Panc1 (cell line): Measurements from ENCODE around the gene SLC7A5.

Experiments used
- CTCF ChIP-seq: fragments of 450-650 bp; IDR thresholded peaks from 2 replicates; pipeline ENCODE4 v1.5.1; 2017; ENCODE audit warnings: mild to moderate bottlenecking
- POLR2AphosphoS5 ChIP-seq: IDR thresholded peaks from 2 replicates; pipeline ENCODE4 v1.6.1; 2012; ENCODE audit warnings: mild to moderate bottlenecking, low read depth, low read length, moderate library complexity
- REST ChIP-seq, 2 experiments: IDR thresholded peaks; 2 replicates each; pipeline ENCODE4 v1.6.1; 2011 to 2012; ENCODE audit warnings: low read depth in 2 of 2, control low read depth in 1 of 2, low read length in 1 of 2, mild to moderate bottlenecking in 1 of 2, moderate library complexity in 1 of 2; ENCODE audit not compliant: insufficient read depth in 1 of 2
- SIN3A ChIP-seq: IDR thresholded peaks from 2 replicates; pipeline ENCODE4 v1.6.1; 2012; ENCODE audit warnings: low read depth, mild to moderate bottlenecking, low read length, moderate library complexity, borderline replicate concordance; ENCODE audit not compliant: insufficient read depth
- TCF7L2 ChIP-seq: IDR thresholded peaks from 2 replicates; pipeline ENCODE4 v1.6.1; 2011; ENCODE audit warnings: mild to moderate bottlenecking, low read depth, low read length, inconsistent platforms

- no peak for TF ChIP-seq CTCF
- no peak for TF ChIP-seq POLR2AphosphoS5
- TF ChIP-seq TCF7L2: no peak
- TF ChIP-seq REST (IDR thresholded peaks at IDR 0.05; ENCODE audit: insufficient read depth in 1 of 2, low read depth in 2 of 2, low read length in 1 of 2): no peak
- TF ChIP-seq SIN3A: no peak
These were observed 45.0 kb downstream of the SLC7A5 start for GRCh38 chr16:87824016-87824990.
